HL-60 (cell line): Measurements from ENCODE around the gene ZNF213.

Source experiments
- GABPA ChIP-seq: IDR thresholded peaks from 2 replicates; pipeline ENCODE4 v1.6.1; 2012; ENCODE audit warnings: low read depth
- POLR2AphosphoS5 ChIP-seq: IDR thresholded peaks from 2 replicates; pipeline ENCODE4 v1.6.1; 2012; ENCODE audit warnings: low read depth
- TF ChIP-seq, protein P1 (sequence below): IDR thresholded peaks from one replicate; pipeline ENCODE4 v1.5.1; 2011; ENCODE audit warnings: low read length, control low read depth, inconsistent platforms; ENCODE audit not compliant: insufficient read depth
- TF ChIP-seq, protein P2 (sequence below): IDR thresholded peaks from 2 replicates; pipeline ENCODE4 v1.6.1; 2012; ENCODE audit warnings: low read depth; ENCODE audit not compliant: insufficient replicate concordance

DNA sequence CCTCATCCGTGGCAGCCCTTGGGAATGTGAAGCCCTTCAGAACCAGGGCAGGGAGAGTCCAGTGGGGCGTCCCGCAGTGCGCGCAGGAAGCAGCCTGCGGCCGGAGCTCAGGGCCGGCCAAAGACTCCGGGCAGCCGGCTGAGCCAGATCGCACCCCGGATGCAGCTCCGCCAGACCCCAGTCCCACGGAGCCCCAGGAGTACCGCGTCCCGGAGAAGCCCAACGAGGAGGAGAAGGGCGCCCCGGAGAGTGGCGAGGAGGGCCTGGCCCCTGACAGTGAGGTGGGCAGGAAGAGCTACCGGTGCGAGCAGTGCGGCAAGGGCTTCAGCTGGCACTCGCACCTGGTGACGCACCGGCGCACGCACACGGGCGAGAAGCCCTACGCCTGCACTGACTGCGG lies 15.5 kb upstream of the ZNF213 start:
- TF ChIP-seq, protein P1, sequence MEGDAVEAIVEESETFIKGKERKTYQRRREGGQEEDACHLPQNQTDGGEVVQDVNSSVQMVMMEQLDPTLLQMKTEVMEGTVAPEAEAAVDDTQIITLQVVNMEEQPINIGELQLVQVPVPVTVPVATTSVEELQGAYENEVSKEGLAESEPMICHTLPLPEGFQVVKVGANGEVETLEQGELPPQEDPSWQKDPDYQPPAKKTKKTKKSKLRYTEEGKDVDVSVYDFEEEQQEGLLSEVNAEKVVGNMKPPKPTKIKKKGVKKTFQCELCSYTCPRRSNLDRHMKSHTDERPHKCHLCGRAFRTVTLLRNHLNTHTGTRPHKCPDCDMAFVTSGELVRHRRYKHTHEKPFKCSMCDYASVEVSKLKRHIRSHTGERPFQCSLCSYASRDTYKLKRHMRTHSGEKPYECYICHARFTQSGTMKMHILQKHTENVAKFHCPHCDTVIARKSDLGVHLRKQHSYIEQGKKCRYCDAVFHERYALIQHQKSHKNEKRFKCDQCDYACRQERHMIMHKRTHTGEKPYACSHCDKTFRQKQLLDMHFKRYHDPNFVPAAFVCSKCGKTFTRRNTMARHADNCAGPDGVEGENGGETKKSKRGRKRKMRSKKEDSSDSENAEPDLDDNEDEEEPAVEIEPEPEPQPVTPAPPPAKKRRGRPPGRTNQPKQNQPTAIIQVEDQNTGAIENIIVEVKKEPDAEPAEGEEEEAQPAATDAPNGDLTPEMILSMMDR = no peak
- TF ChIP-seq GABPA (no peak), POLR2AphosphoS5 (no peak)
- TF ChIP-seq, protein P2, sequence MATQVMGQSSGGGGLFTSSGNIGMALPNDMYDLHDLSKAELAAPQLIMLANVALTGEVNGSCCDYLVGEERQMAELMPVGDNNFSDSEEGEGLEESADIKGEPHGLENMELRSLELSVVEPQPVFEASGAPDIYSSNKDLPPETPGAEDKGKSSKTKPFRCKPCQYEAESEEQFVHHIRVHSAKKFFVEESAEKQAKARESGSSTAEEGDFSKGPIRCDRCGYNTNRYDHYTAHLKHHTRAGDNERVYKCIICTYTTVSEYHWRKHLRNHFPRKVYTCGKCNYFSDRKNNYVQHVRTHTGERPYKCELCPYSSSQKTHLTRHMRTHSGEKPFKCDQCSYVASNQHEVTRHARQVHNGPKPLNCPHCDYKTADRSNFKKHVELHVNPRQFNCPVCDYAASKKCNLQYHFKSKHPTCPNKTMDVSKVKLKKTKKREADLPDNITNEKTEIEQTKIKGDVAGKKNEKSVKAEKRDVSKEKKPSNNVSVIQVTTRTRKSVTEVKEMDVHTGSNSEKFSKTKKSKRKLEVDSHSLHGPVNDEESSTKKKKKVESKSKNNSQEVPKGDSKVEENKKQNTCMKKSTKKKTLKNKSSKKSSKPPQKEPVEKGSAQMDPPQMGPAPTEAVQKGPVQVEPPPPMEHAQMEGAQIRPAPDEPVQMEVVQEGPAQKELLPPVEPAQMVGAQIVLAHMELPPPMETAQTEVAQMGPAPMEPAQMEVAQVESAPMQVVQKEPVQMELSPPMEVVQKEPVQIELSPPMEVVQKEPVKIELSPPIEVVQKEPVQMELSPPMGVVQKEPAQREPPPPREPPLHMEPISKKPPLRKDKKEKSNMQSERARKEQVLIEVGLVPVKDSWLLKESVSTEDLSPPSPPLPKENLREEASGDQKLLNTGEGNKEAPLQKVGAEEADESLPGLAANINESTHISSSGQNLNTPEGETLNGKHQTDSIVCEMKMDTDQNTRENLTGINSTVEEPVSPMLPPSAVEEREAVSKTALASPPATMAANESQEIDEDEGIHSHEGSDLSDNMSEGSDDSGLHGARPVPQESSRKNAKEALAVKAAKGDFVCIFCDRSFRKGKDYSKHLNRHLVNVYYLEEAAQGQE = no peak
